WTC11 (cell line): ENCODE measurements around the gene SERPINB8.

Experiments used
- AFF4 ChIP-seq: sonication (generic); formaldehyde crosslinking; IDR thresholded peaks from 2 replicates; pipeline ENCODE4 v1.8.1; 2023; ENCODE audit warnings: mild to moderate bottlenecking, missing genetic modification reagents, borderline replicate concordance
- CREB1 ChIP-seq: sonication (generic); formaldehyde crosslinking; IDR thresholded peaks from 2 replicates; pipeline ENCODE4 v1.8.0; 2023; ENCODE audit warnings: mild to moderate bottlenecking, missing genetic modification reagents
- CREM ChIP-seq: sonication (generic); formaldehyde crosslinking; IDR thresholded peaks from 2 replicates; pipeline ENCODE4 v1.8.1; 2022; ENCODE audit warnings: mild to moderate bottlenecking, missing genetic modification reagents, moderate library complexity
- E2F5 ChIP-seq: sonication (generic); formaldehyde crosslinking; IDR thresholded peaks from 2 replicates; pipeline ENCODE4 v1.8.1; 2022; ENCODE audit warnings: mild to moderate bottlenecking, moderate library complexity, missing genetic modification reagents
- ELF4 ChIP-seq: sonication (generic); formaldehyde crosslinking; IDR thresholded peaks from 2 replicates; pipeline ENCODE4 v1.8.1; 2022; ENCODE audit warnings: low read depth, mild to moderate bottlenecking, moderate library complexity, missing genetic modification reagents
- HMGXB4 ChIP-seq: sonication (generic); formaldehyde crosslinking; IDR thresholded peaks from 2 replicates; pipeline ENCODE4 v1.8.1; 2023; ENCODE audit warnings: mild to moderate bottlenecking, moderate library complexity, missing genetic modification reagents
- IRF2 ChIP-seq: sonication (generic); formaldehyde crosslinking; IDR thresholded peaks from 2 replicates; pipeline ENCODE4 v1.8.0; 2022; ENCODE audit warnings: low read depth, missing genetic modification reagents, borderline replicate concordance
- SMAD4 ChIP-seq: sonication (generic); formaldehyde crosslinking; IDR thresholded peaks from 2 replicates; pipeline ENCODE4 v1.8.0; 2022; ENCODE audit warnings: mild to moderate bottlenecking, missing genetic modification reagents
- USF2 ChIP-seq: sonication (generic); formaldehyde crosslinking; IDR thresholded peaks from 2 replicates; pipeline ENCODE4 v1.8.1; 2023; ENCODE audit warnings: mild to moderate bottlenecking, missing genetic modification reagents, moderate library complexity
- TF ChIP-seq, protein P1 (sequence below): fragments of 200-600 bp; IDR thresholded peaks from 2 replicates; pipeline ENCODE4 v1.8.0; 2022; ENCODE audit warnings: antibody characterized with exemption
- TF ChIP-seq, protein P2 (sequence below): fragments of 250-450 bp; sonication (Bioruptor Pico); IDR thresholded peaks from 2 replicates; pipeline ENCODE4 v1.9.0; 2021; ENCODE audit warnings: mild to moderate bottlenecking
- TF ChIP-seq, protein P3 (sequence below): sonication (generic); formaldehyde crosslinking; conservative IDR thresholded peaks from 2 replicates; pipeline ENCODE4 v1.8.1; 2022; ENCODE audit warnings: mild to moderate bottlenecking, missing genetic modification reagents
- TF ChIP-seq, protein P4 (sequence below): sonication (generic); formaldehyde crosslinking; IDR thresholded peaks from 2 replicates; pipeline ENCODE4 v1.8.1; 2022; ENCODE audit warnings: low read depth, mild to moderate bottlenecking, moderate library complexity, missing genetic modification reagents, borderline replicate concordance

DNA sequence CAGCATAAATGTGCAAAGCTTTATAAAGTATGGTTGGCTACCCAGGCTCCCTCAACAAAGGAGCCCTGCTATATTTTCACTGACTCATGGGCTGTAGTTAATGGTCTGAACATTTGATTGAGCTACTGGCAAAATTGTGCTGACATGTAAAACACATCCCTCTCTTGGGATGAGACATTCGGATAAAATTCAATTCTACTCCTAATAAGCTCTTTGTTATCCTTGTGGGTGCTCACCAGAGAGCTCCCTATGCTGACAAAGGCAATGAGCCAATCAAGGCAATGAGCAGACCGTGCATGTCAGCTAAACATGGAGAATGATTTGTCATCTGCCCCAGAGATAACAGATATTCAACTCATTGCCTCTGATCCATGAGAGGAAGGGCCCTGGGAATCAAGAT is 27.7 kb downstream of the SERPINB8 start:
- no peak for TF ChIP-seq CREM (CRISPR knock-in tag)
- no peak for TF ChIP-seq IRF2 (CRISPR knock-in tag)
- TF ChIP-seq, protein P1, sequence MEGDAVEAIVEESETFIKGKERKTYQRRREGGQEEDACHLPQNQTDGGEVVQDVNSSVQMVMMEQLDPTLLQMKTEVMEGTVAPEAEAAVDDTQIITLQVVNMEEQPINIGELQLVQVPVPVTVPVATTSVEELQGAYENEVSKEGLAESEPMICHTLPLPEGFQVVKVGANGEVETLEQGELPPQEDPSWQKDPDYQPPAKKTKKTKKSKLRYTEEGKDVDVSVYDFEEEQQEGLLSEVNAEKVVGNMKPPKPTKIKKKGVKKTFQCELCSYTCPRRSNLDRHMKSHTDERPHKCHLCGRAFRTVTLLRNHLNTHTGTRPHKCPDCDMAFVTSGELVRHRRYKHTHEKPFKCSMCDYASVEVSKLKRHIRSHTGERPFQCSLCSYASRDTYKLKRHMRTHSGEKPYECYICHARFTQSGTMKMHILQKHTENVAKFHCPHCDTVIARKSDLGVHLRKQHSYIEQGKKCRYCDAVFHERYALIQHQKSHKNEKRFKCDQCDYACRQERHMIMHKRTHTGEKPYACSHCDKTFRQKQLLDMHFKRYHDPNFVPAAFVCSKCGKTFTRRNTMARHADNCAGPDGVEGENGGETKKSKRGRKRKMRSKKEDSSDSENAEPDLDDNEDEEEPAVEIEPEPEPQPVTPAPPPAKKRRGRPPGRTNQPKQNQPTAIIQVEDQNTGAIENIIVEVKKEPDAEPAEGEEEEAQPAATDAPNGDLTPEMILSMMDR, result no peak
- TF ChIP-seq HMGXB4, result no peak
- TF ChIP-seq, protein P2, sequence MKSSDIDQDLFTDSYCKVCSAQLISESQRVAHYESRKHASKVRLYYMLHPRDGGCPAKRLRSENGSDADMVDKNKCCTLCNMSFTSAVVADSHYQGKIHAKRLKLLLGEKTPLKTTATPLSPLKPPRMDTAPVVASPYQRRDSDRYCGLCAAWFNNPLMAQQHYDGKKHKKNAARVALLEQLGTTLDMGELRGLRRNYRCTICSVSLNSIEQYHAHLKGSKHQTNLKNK (CRISPR knock-in tag), result no peak
- TF ChIP-seq, protein P3, sequence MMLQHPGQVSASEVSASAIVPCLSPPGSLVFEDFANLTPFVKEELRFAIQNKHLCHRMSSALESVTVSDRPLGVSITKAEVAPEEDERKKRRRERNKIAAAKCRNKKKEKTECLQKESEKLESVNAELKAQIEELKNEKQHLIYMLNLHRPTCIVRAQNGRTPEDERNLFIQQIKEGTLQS, result no peak
- no peak for TF ChIP-seq ELF4 (CRISPR knock-in tag)
- TF ChIP-seq USF2 (CRISPR knock-in tag), result no peak
- no peak for TF ChIP-seq CREB1
- TF ChIP-seq, protein P4, sequence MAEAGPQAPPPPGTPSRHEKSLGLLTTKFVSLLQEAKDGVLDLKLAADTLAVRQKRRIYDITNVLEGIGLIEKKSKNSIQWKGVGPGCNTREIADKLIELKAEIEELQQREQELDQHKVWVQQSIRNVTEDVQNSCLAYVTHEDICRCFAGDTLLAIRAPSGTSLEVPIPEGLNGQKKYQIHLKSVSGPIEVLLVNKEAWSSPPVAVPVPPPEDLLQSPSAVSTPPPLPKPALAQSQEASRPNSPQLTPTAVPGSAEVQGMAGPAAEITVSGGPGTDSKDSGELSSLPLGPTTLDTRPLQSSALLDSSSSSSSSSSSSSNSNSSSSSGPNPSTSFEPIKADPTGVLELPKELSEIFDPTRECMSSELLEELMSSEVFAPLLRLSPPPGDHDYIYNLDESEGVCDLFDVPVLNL (CRISPR knock-in tag), result no peak
- TF ChIP-seq AFF4 (CRISPR knock-in tag), result no peak
- TF ChIP-seq E2F5 (CRISPR knock-in tag), result no peak
- no peak for TF ChIP-seq SMAD4
